PC-3 (cell line): ENCODE measurements around the gene FOXK1.

Experiments used
- CTCF ChIP-seq: fragments of 300-600 bp; sonication (generic); conservative IDR thresholded peaks from 2 replicates; pipeline ENCODE4 v1.5.1; 2017; ENCODE audit warnings: antibody characterized with exemption, low read depth, mild to moderate bottlenecking, low read length
- EZH2 ChIP-seq: fragments of 300-600 bp; sonication (generic); IDR thresholded peaks from one replicate; pipeline ENCODE4 v1.6.1; 2017; ENCODE audit warnings: antibody characterized with exemption, mild to moderate bottlenecking, low read length; ENCODE audit not compliant: unreplicated experiment
- EZH2phosphoT487 ChIP-seq: fragments of 300-600 bp; sonication (generic); IDR thresholded peaks from 2 replicates; pipeline ENCODE4 v1.6.1; 2018; ENCODE audit warnings: mild to moderate bottlenecking, antibody characterized with exemption, low read length, borderline replicate concordance

GRCh38 chr7:4755045-4755444, 73.0 kb downstream of the FOXK1 start:
- TF ChIP-seq CTCF (no peak), EZH2phosphoT487 (no peak), EZH2 (no peak)
